HepG2 (cell line): ENCODE measurements around the gene FITM1. TPM values are rescaled to one million over a fixed set of nuclear protein-coding genes. Genes with fewer than 3 reads are reported as not detected.

Experiments used
- ATAC-seq: fragments of 200-7000 bp; cut with Tn5 transposase; 3 replicates; pipeline ENCODE4 v1.9.1; 2020; ENCODE audit warnings: mild to moderate bottlenecking, moderate library complexity
- BruUV-seq: library from RNA; stranded (reverse); fragments of 400-500 nt; replicated peaks from 2 replicates; lab custom pipeline; 2021; lab: Mats Ljungman, UMichigan
- CTCF ChIA-PET: fragments of 300-600 bp; formaldehyde crosslinking; extraction: SDS; loops from one replicate; lab custom pipeline; 2021; ENCODE audit warnings: low total read pairs, inconsistent platforms, low intra/inter-chr PET ratio; lab: Yijun Ruan, JAX
- POLR2A ChIA-PET: fragments of 350-600 bp; sonication (Branson Sonifier 250); formaldehyde crosslinking; loops from one replicate; lab custom pipeline; 2020; ENCODE audit warnings: antibody characterized with exemption, inconsistent platforms; lab: Yijun Ruan, JAX
- DNase-seq: peaks from one replicate; pipeline ENCODE4 v3.0.0-alpha.2; 2015; ENCODE audit warnings: low spot score
- FAIRE-seq: peaks from 3 replicates; lab custom pipeline; 2011; peaks lifted over from hg19 to GRCh38; lab: Jason Lieb, UNC
- H2AFZ ChIP-seq: one replicate; pipeline ENCODE4 v1.6.1; 2011; ENCODE audit warnings: low read length, inconsistent platforms
- H3K27ac ChIP-seq: fragments of 300-600 bp; 3 replicates; pipeline ENCODE4 v1.8.0; 2011; ENCODE audit warnings: mixed run types, mild to moderate bottlenecking, mixed read lengths, low read length, inconsistent platforms; ENCODE audit not compliant: insufficient read depth; ENCODE audit errors: extremely low read length
- H3K27me3 ChIP-seq, 2 experiments: fragments of 200-600 bp in 1 of 2; 2 replicates in 1 of 2; 3 replicates in 1 of 2; pipeline versions ENCODE4 v1.6.0 to v1.8.0; 2011; ENCODE audit warnings: low read length in 2 of 2, mild to moderate bottlenecking in 2 of 2, moderate library complexity in 2 of 2, inconsistent platforms in 1 of 2; ENCODE audit not compliant: insufficient read depth in 2 of 2, control insufficient read depth in 1 of 2
- H3K36me3 ChIP-seq, 2 experiments: fragments of 200-600 bp in 1 of 2; replicated peaks in 1 of 2; 2 replicates in 1 of 2; 3 replicates in 1 of 2; pipeline versions ENCODE4 v1.5.1 to v1.8.0; 2011; ENCODE audit warnings: low read length in 2 of 2, inconsistent platforms in 1 of 2; ENCODE audit not compliant: insufficient read depth in 2 of 2, control insufficient read depth in 1 of 2
- H3K4me1 ChIP-seq: 2 replicates; pipeline ENCODE4 v1.5.1; 2012; ENCODE audit warnings: low read length, inconsistent platforms; ENCODE audit not compliant: insufficient read depth
- H3K4me2 ChIP-seq: 2 replicates; pipeline ENCODE4 v1.6.0; 2011; ENCODE audit warnings: low read depth, low read length, inconsistent platforms
- H3K4me3 ChIP-seq, 3 experiments: fragments of 200-600 bp in 1 of 3; sonication (generic), shearing (Covaris generic) in 1 of 3; replicated peaks in 1 of 3; 2 replicates each; pipeline ENCODE4 v1.5.1; 2011 to 2016; ENCODE audit warnings: low read length in 3 of 3, inconsistent platforms in 2 of 3, low read depth in 2 of 3, mild to moderate bottlenecking in 2 of 3, control low read depth in 1 of 3, mixed read lengths in 1 of 3; ENCODE audit not compliant: insufficient read depth in 1 of 3
- H3K79me2 ChIP-seq: one replicate; pipeline ENCODE4 v1.6.1; 2011; ENCODE audit warnings: low read length, inconsistent platforms; ENCODE audit not compliant: insufficient read depth
- H3K9ac ChIP-seq: 2 replicates; pipeline ENCODE4 v1.6.0; 2011; ENCODE audit warnings: mild to moderate bottlenecking, low read depth, low read length, inconsistent platforms; ENCODE audit not compliant: insufficient read depth
- H3K9me3 ChIP-seq: 2 replicates; pipeline ENCODE4 v1.5.1; 2012; ENCODE audit warnings: mild to moderate bottlenecking, low read length
- H4K20me1 ChIP-seq: 2 replicates; pipeline ENCODE4 v1.6.0; 2011; ENCODE audit warnings: inconsistent platforms, mild to moderate bottlenecking, low read length, moderate library complexity; ENCODE audit not compliant: insufficient read depth
- ATF4 ChIP-seq, 2 experiments: fragments of 450-650 bp in 1 of 2; sonication (generic) in 1 of 2; formaldehyde crosslinking; IDR thresholded peaks; 2 replicates each; pipeline versions ENCODE4 v1.5.0 to v1.8.0; 2020 to 2022; ENCODE audit warnings: mild to moderate bottlenecking in 1 of 2, missing genetic modification reagents in 1 of 2
- CHCHD3 ChIP-seq: sonication (generic); formaldehyde crosslinking; IDR thresholded peaks from 2 replicates; pipeline ENCODE4 v1.8.0; 2022; ENCODE audit warnings: mild to moderate bottlenecking, missing genetic modification reagents, moderate library complexity
- DNMT1 ChIP-seq: sonication (generic); formaldehyde crosslinking; IDR thresholded peaks from 2 replicates; pipeline ENCODE4 v1.5.1; 2020; ENCODE audit warnings: mild to moderate bottlenecking, missing genetic modification reagents
- EEA1 ChIP-seq: sonication (generic); formaldehyde crosslinking; IDR thresholded peaks from 2 replicates; pipeline ENCODE4 v1.5.1; 2020; ENCODE audit warnings: mild to moderate bottlenecking, missing genetic modification reagents, borderline replicate concordance
- EED ChIP-seq: sonication (generic); formaldehyde crosslinking; IDR thresholded peaks from 2 replicates; pipeline ENCODE4 v1.5.0; 2020; ENCODE audit warnings: mild to moderate bottlenecking, missing genetic modification reagents
- FOXO1 ChIP-seq: sonication (generic); formaldehyde crosslinking; IDR thresholded peaks from 2 replicates; pipeline ENCODE4 v1.4.0; 2020; ENCODE audit warnings: missing genetic modification reagents
- KMT2B ChIP-seq: IDR thresholded peaks from 2 replicates; pipeline ENCODE4 v1.6.1; 2016; ENCODE audit warnings: missing genetic modification reagents, missing compliant biosample characterization
- MED1 ChIP-seq: sonication (generic); formaldehyde crosslinking; IDR thresholded peaks from 2 replicates; pipeline ENCODE4 v1.4.0; 2020; ENCODE audit warnings: missing genetic modification reagents
- SAFB2 ChIP-seq: sonication (generic); formaldehyde crosslinking; IDR thresholded peaks from 2 replicates; pipeline ENCODE4 v1.5.1; 2020; ENCODE audit warnings: missing genetic modification reagents, low read depth, mild to moderate bottlenecking, borderline replicate concordance
- SAP130 ChIP-seq: IDR thresholded peaks from 2 replicates; pipeline ENCODE4 v1.6.1; 2016; ENCODE audit warnings: low read depth
- ZBTB49 ChIP-seq: sonication (generic); formaldehyde crosslinking; IDR thresholded peaks from 2 replicates; pipeline ENCODE4 v1.4.0; 2020; ENCODE audit warnings: missing genetic modification reagents, borderline replicate concordance
- ZEB1 ChIP-seq: IDR thresholded peaks from 2 replicates; pipeline ENCODE4 v1.6.1; 2012; ENCODE audit warnings: mild to moderate bottlenecking, low read depth, inconsistent platforms; ENCODE audit not compliant: insufficient replicate concordance
- ZFAT ChIP-seq: sonication (generic); formaldehyde crosslinking; conservative IDR thresholded peaks from 2 replicates; pipeline ENCODE4 v1.8.1; 2023; ENCODE audit warnings: missing genetic modification reagents, inconsistent platforms
- ZNF235 ChIP-seq: sonication (generic); formaldehyde crosslinking; IDR thresholded peaks from 2 replicates; pipeline ENCODE4 v1.8.1; 2023; ENCODE audit warnings: mild to moderate bottlenecking, missing genetic modification reagents, borderline replicate concordance
- ZNF557 ChIP-seq: sonication (generic); formaldehyde crosslinking; IDR thresholded peaks from 2 replicates; pipeline ENCODE4 v1.4.0; 2020; ENCODE audit warnings: missing genetic modification reagents
- ZNF572 ChIP-seq: sonication (generic); formaldehyde crosslinking; IDR thresholded peaks from 2 replicates; pipeline ENCODE4 v1.5.1; 2020; ENCODE audit warnings: mild to moderate bottlenecking, missing genetic modification reagents
- ZNF709 ChIP-seq: sonication (generic); formaldehyde crosslinking; IDR thresholded peaks from 2 replicates; pipeline ENCODE4 v1.5.0; 2020; ENCODE audit warnings: mild to moderate bottlenecking, missing genetic modification reagents
- ZNF724P ChIP-seq: sonication (generic); formaldehyde crosslinking; IDR thresholded peaks from 2 replicates; pipeline ENCODE4 v1.8.0; 2022; ENCODE audit warnings: missing genetic modification reagents, borderline replicate concordance
- ZNF776 ChIP-seq: sonication (generic); formaldehyde crosslinking; IDR thresholded peaks from 2 replicates; pipeline ENCODE4 v1.4.0; 2020; ENCODE audit warnings: mild to moderate bottlenecking, missing genetic modification reagents
- ZSCAN30 ChIP-seq: sonication (generic); formaldehyde crosslinking; IDR thresholded peaks from 2 replicates; pipeline ENCODE4 v1.5.0; 2020; ENCODE audit warnings: mild to moderate bottlenecking, missing genetic modification reagents
- WGBS: methylation state at CpG from one replicate; pipeline ENCODE4 v1.1.6; 2017; ENCODE audit warnings: low lambda C conversion rate; 5-methylcytosine and 5-hydroxymethylcytosine counted together
- in situ Hi-C: cut with HindIII; loops from 2 replicates; pipeline ENCODE4 v1.10.0; 2017; ENCODE audit warnings: low pct_unique_long_range_greater_than_20kb; ENCODE audit not compliant: extremely low pct_ligation_motif_present
- intact Hi-C: fragments of 100-400 bp; cut with micrococcal nuclease; formaldehyde crosslinking; loops from one replicate; pipeline ENCODE4 v1.10.0; 2022; ENCODE audit not compliant: unreplicated experiment
- polyA plus RNA-seq, 8 experiments: library from polyadenylated mRNA; depleted of rRNA in 3 of 8; stranded (reverse) in 7 of 8; unstranded in 1 of 8; fragments of >200 nt; fragmentation: Illumina TruSeq in 4 of 8; extraction: Trizol in 4 of 8; gene quantifications; 2 replicates each; pipeline versions ENCODE4 v1.2.1 to v1.2.3, GENCODE V29; 2011 to 2016; ENCODE audit warnings: low read depth in 4 of 8, missing spikeins in 1 of 8, mixed read lengths in 1 of 8; ENCODE audit not compliant: insufficient read depth in 1 of 8
- total RNA-seq, 5 experiments: library from RNA; depleted of rRNA; stranded (reverse); fragments of >200 nt; fragmentation: Illumina TruSeq; extraction: Trizol; gene quantifications; 2 replicates each; pipeline ENCODE4 v1.2.3, GENCODE V29; 2016; ENCODE audit warnings: low read depth in 1 of 5

The FITM1 gene
- total and polyA plus RNA-seq, 2 of the 13 experiments (the other 11 are each of a cell fraction or from before 2014, with no cell fraction given) = 2.7 to 5.8 TPM

- Histone ChIP-seq H3K27me3 (no peaks in the 10 kb centered on the region; a peak in 1 of 5 replicates), H3K36me3 (peaks cover 61 to 68% of the 10 kb centered on the region in 2 experiments), H2AFZ (no peak overlapping the region), H4K20me1 (no peaks in the 10 kb centered on the region), H3K9me3 (no peaks in the 10 kb centered on the region), H3K27ac (peak overlapping the region; percentile 24), H3K4me1 (peaks cover 28% of the 10 kb centered on the region), H3K79me2 (peaks cover 5% of the 10 kb centered on the region), H3K4me2 (peak overlapping the region; percentile 98; the same call in 1 of the 2 replicates), H3K4me3 (no peak overlapping the region), H3K9ac (no peak overlapping the region)
- 96% methylated on average over 4 of the region's 4 CpGs for WGBS
- 0 out of 2 replicates have a peak, but pooled peaks have one; percentile 20 for TF ChIP-seq EED (CRISPR knock-in tag)
- no peak for TF ChIP-seq MED1 (CRISPR knock-in tag)
- TF ChIP-seq ZNF557 (CRISPR knock-in tag) = no peak
- TF ChIP-seq CHCHD3 (CRISPR knock-in tag) = peak; percentile 92; the same call in 1 of the 2 replicates
- TF ChIP-seq KMT2B (CRISPR knock-in tag) = no peak
- 0 out of 2 replicates have a peak, but pooled peaks have one; percentile 6 for TF ChIP-seq SAFB2 (CRISPR knock-in tag)
- 0 out of 4 replicates have a peak, but pooled peaks of 1 of the 2 experiments have one; percentile 11 for TF ChIP-seq ATF4 (CRISPR knock-in tag; IDR thresholded peaks at IDR 0.05)
- no peak for TF ChIP-seq SAP130 (CRISPR knock-in tag)
- TF ChIP-seq ZEB1 = peak; percentile 5
- no peak for TF ChIP-seq ZFAT
- 0 out of 2 replicates have a peak, but pooled peaks have one; percentile 45 for TF ChIP-seq ZNF724P
- no peak for TF ChIP-seq ZSCAN30
- peak; percentile 62; the same call in 1 of the 2 replicates for TF ChIP-seq ZNF572 (CRISPR knock-in tag)
- no peak for TF ChIP-seq FOXO1 (CRISPR knock-in tag)
- peak; percentile 34; the same call in 1 of the 2 replicates for TF ChIP-seq DNMT1 (CRISPR knock-in tag)
- peak; percentile 19; the same call in 1 of the 2 replicates for TF ChIP-seq EEA1 (CRISPR knock-in tag)
- TF ChIP-seq ZNF709 (CRISPR knock-in tag) = 0 out of 2 replicates have a peak, but pooled peaks have one; percentile 31
- TF ChIP-seq ZNF235 (CRISPR knock-in tag) = 0 out of 2 replicates have a peak, but pooled peaks have one; percentile 12
- TF ChIP-seq ZNF776 (CRISPR knock-in tag) = no peak
- 0 out of 2 replicates have a peak, but pooled peaks have one; percentile 43 for TF ChIP-seq ZBTB49 (CRISPR knock-in tag)
- ChIA-PET POLR2A (interaction anchor here (1.0 to 11.8 kb wide), 35 partner anchors 9 to 1183 kb away, joined by 3 to 233 read pairs (median 11); partner anchors contain the start of genes ACIN1, C14orf119, CHMP4A and CIDEB), CTCF (interaction anchor here (1.2 to 2.4 kb wide), 8 partner anchors 21 to 147 kb away, joined by 4 to 12 read pairs (median 8); partner anchors contain the start of gene PSME1)
- FAIRE-seq (no peak), DNase-seq (no peak), ATAC-seq (no peak)
- no TSS peak for BruUV-seq
- in situ Hi-C loops = loop anchor here (5.0 kb wide), 1 partner anchor 103 kb away; no protein-coding TSS in a partner anchor
- intact Hi-C loops = no loop called here
Observed at GRCh38 chr14:24160499-24160849, 30.0 kb downstream of the FITM1 start.
